Measurements from ENCODE around the gene PRR23E.

The PRR23E gene

GRCh38 chr3:127170814-127171213, 22.1 kb upstream of the PRR23E start:
- TF ChIP-seq CTCF (conservative IDR thresholded peaks at IDR 0.05; ENCODE audit: low read depth, low read length): peak; percentile 10
- no peak overlapping the region for H3K4me3 ChIP-seq (ENCODE audit: low read length)
- peak; percentile 18 for DNase-seq (ENCODE audit: low read depth)

DNA sequence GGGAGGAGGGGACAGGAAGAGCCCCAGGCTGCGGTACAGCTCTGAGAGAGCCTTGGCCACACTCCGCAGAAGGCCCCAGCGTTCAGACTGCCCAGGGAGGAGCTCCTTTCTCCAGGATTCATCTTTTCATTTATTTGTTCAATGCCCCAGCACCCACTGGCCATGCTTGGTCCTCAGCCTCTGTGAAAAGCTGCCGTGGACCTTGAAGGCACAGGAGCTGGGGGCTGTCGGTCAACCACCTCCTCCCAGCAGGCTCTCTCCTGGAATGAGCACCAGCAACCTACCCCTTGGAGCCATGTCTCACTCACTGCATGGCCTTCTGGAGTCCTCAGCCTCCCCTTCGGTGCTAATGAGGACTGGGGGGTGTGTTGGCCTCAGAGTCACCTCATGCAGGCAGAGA, 21.6 kb upstream of the PRR23E start:
- H3K4me3 ChIP-seq (ENCODE audit: low read length): no peak overlapping the region
- no peak for DNase-seq (ENCODE audit: low read depth)
- TF ChIP-seq CTCF (conservative IDR thresholded peaks at IDR 0.05; ENCODE audit: low read depth, low read length): no peak

- H3K4me3 ChIP-seq (ENCODE audit: low read length): no peak overlapping the region
- DNase-seq (ENCODE audit: low read depth): no peak
- TF ChIP-seq CTCF (conservative IDR thresholded peaks at IDR 0.05; ENCODE audit: low read depth, low read length): no peak
Observed at GRCh38 chr3:127171721-127172120, 21.2 kb upstream of the PRR23E start.

DNA sequence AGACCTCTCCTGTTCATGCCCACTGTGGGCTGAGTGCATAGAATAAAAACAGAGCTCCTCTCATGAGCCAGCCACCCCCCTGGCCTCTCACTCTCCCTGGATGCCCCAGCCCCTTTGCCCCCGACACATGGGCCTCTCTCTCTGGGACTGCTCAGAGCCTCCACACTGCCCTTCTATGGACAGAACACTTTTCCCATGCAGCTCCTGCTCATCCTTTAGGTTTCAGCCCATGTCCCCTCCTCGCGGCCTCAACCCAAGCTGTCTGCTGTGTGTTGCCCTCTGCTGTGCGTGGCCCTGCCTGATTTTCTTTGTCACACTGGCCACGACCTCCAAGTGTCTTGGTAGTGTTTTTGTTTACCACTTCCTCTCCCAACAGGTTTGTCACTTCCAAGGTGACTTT, 20.7 kb upstream of the PRR23E start:
- TF ChIP-seq CTCF (conservative IDR thresholded peaks at IDR 0.05; ENCODE audit: low read depth, low read length): no peak
- DNase-seq (ENCODE audit: low read depth): no peak
- no peak overlapping the region for H3K4me3 ChIP-seq (ENCODE audit: low read length)

- TF ChIP-seq CTCF (conservative IDR thresholded peaks at IDR 0.05; ENCODE audit: low read depth, low read length): no peak
- H3K4me3 ChIP-seq (ENCODE audit: low read length): no peak overlapping the region
- peak; percentile 17 for DNase-seq (ENCODE audit: low read depth)
Observed at GRCh38 chr3:127172781-127173515, 20.0 kb upstream of the PRR23E start.

DNA sequence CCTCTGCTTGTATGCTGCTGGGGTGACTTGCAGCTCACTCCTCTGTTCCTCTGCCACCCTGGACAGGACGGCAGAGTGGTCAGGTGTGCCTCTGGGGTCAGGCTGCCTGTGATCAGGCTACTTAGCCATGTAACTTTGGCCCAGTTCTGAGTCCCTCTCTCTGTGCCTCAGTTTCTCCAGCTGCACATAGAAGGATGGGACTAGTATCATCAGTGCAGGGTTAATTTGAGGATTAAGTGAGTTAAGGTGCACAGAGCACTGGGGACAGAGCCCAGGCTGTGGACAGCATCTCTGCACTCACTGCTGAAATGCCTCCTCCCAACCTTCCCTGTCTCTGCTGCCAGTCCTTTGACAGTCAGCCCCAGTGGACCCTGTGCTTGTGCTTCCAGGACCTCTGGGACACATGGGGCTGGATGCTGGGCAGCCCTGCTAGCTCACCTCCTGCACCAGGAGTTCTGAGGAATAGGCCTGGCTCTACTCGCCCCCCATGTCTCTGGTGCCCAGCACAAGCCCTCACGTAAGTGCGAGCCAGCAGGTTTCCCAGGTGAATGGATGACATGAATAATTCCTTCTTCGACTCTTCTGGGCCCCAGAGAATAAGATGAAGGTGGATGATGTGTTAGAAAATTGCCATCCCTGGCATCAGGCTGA, 19.3 kb upstream of the PRR23E start:
- no peak overlapping the region for H3K4me3 ChIP-seq (ENCODE audit: low read length)
- no peak for TF ChIP-seq CTCF (conservative IDR thresholded peaks at IDR 0.05; ENCODE audit: low read depth, low read length)
- no peak for DNase-seq (ENCODE audit: low read depth)

- DNase-seq (ENCODE audit: low read depth): no peak
- no peak overlapping the region for H3K4me3 ChIP-seq (ENCODE audit: low read length)
- no peak for TF ChIP-seq CTCF (conservative IDR thresholded peaks at IDR 0.05; ENCODE audit: low read depth, low read length)
Observed at GRCh38 chr3:127174284-127174683, 18.6 kb upstream of the PRR23E start.
